Left lung (tissue), 10 donors: Measurements from ENCODE around the gene LDAF1. TPM values are rescaled to one million over a fixed set of nuclear protein-coding genes. Genes with fewer than 3 reads are reported as not detected.
A peak's percentile ranks its signal among the peaks of the same experiment; 100 is the strongest.

ENCODE experiments used
- ATAC-seq: fragments of 200-7000 bp; cut with Tn5 transposase; one replicate; pipeline ENCODE4 v1.9.1; 2020; ENCODE audit warnings: moderate library complexity
- DNase-seq, 4 donors: peaks; one replicate each; pipeline ENCODE4 v3.0.0-alpha.2; 2013 to 2020
- H3K27ac ChIP-seq, 2 donors: fragments of 200-600 bp; sonication (generic) in 1 of 2; one replicate each; pipeline versions ENCODE4 v1.5.0 to v1.8.0; 2020 to 2021
- H3K27me3 ChIP-seq, 2 donors: fragments of 200-600 bp; sonication (generic) in 1 of 2; one replicate each; pipeline versions ENCODE4 v1.5.0 to v1.8.0; 2020 to 2021
- H3K36me3 ChIP-seq, 2 donors: fragments of 200-600 bp; sonication (generic) in 1 of 2; one replicate each; pipeline versions ENCODE4 v1.5.0 to v1.8.0; 2020 to 2021
- H3K4me1 ChIP-seq, 2 donors: fragments of 200-600 bp; one replicate each; pipeline ENCODE4 v1.8.0; 2021
- H3K4me3 ChIP-seq, 2 donors: fragments of 200-600 bp; sonication (generic) in 1 of 2; one replicate each; pipeline versions ENCODE4 v1.5.0 to v1.8.0; 2020 to 2021; ENCODE audit warnings: mild to moderate bottlenecking in 1 of 2
- H3K9me3 ChIP-seq, 2 donors: fragments of 200-600 bp; sonication (generic) in 1 of 2; one replicate each; pipeline versions ENCODE4 v1.5.0 to v1.8.0; 2020 to 2021
- CTCF ChIP-seq, 2 donors: fragments of 200-600 bp; sonication (generic) in 1 of 2; IDR thresholded peaks; one replicate each; pipeline versions ENCODE4 v1.5.0 to v1.8.0; 2021; ENCODE audit warnings: antibody characterized with exemption in 2 of 2
- intact Hi-C, 2 donors: fragments of 100-400 bp; cut with DNase I; formaldehyde crosslinking; loops; one replicate each; pipeline versions ENCODE4 v1.11.2 to v1.14.2; 2022
- polyA plus RNA-seq, 6 donors: library from polyadenylated mRNA; unstranded; fragments of 120-200 nt; gene quantifications; one replicate each; pipeline ENCODE4 v1.2.1, GENCODE V29; 2013; ENCODE audit not compliant: insufficient read length in 6 of 6
- total RNA-seq, 2 donors: library from RNA; stranded (reverse); fragmentation: NEBNext Ultra II Directional; extraction: Animal tissue kit (Norgen Biotek cat#: 25700); gene quantifications; one replicate each; pipeline ENCODE4 v1.2.1, GENCODE V29; 2021
- donor health status: DM: no; HTN: yes; CAD: no.
- donor health status: DM: no; HTN: no; CAD: no.

Gene LDAF1
- total and polyA plus RNA-seq, 8 donors, result 27.9 to 48.5 (median 38.2) TPM

- ATAC-seq, result no peak
- H3K27ac ChIP-seq, result no peak overlapping the region
- intact Hi-C loops, result no loop called here
Observed at GRCh38 chr16:21162661-21163151, 4.2 kb downstream of the LDAF1 start.

GRCh38 chr16:21163576-21163975 is 5.1 kb downstream of the LDAF1 start:
- intact Hi-C loops, result no loop called here
- H3K27ac ChIP-seq, result no peak overlapping the region
- H3K4me1 ChIP-seq, result peaks cover 6 to 37% of the 10 kb centered on the region in 2 donors
- ATAC-seq (no peak), DNase-seq (no peak)
- H3K27me3 ChIP-seq, result no peaks in the 10 kb centered on the region
- no peak for TF ChIP-seq CTCF (IDR thresholded peaks at IDR 0.05)
- no peak overlapping the region for H3K4me3 ChIP-seq
- H3K36me3 ChIP-seq, result peaks cover 0 to 38% of the 10 kb centered on the region in 2 donors
- H3K9me3 ChIP-seq, result no peaks in the 10 kb centered on the region

More at GRCh38 chr16:21162661-21163151, 4.2 kb downstream of the LDAF1 start:
- no peak for TF ChIP-seq CTCF (IDR thresholded peaks at IDR 0.05)
- Histone ChIP-seq H3K4me3 (no peak overlapping the region), H3K9me3 (no peaks in the 10 kb centered on the region), H3K27me3 (no peaks in the 10 kb centered on the region), H3K4me1 (peaks cover 11 to 43% of the 10 kb centered on the region in 2 donors), H3K36me3 (peaks cover 0 to 38% of the 10 kb centered on the region in 2 donors)
- DNase-seq, result peak in 2 of 4 donors; percentile 78 to 84

- ATAC-seq (peak; percentile 55), DNase-seq (no peak)
- no peaks in the 10 kb centered on the region for H3K27me3 ChIP-seq
- peaks cover 6 to 30% of the 10 kb centered on the region in 2 donors for H3K4me1 ChIP-seq
- intact Hi-C loops, result no loop called here
- H3K27ac ChIP-seq, result no peak overlapping the region
- no peaks in the 10 kb centered on the region for H3K9me3 ChIP-seq
- TF ChIP-seq CTCF (IDR thresholded peaks at IDR 0.05), result no peak
- no peak overlapping the region for H3K4me3 ChIP-seq
- peaks cover 0 to 38% of the 10 kb centered on the region in 2 donors for H3K36me3 ChIP-seq
Observed at GRCh38 chr16:21164521-21165168, 6.2 kb downstream of the LDAF1 start.

- Histone ChIP-seq H3K4me3 (no peak overlapping the region), H3K36me3 (peaks cover 0 to 53% of the 10 kb centered on the region in 2 donors)
- intact Hi-C loops, result no loop called here
Observed at GRCh38 chr16:21166561-21166961, 8.1 kb downstream of the LDAF1 start.

More at GRCh38 chr16:21166561-21166961, 8.1 kb downstream of the LDAF1 start:
- DNase-seq, result no peak
- Histone ChIP-seq H3K4me1 (peaks cover 6 to 16% of the 10 kb centered on the region in 2 donors), H3K27ac (no peak overlapping the region), H3K27me3 (no peaks in the 10 kb centered on the region), H3K9me3 (no peaks in the 10 kb centered on the region)
- no peak for ATAC-seq
- TF ChIP-seq CTCF (IDR thresholded peaks at IDR 0.05), result no peak
